HepG2 (cell line): ENCODE measurements around the gene IL17C. TPM values are rescaled to one million over a fixed set of nuclear protein-coding genes. Genes with fewer than 3 reads are reported as not detected.

Source experiments
- ATAC-seq: fragments of 200-7000 bp; cut with Tn5 transposase; 3 replicates; pipeline ENCODE4 v1.9.1; 2020; ENCODE audit warnings: mild to moderate bottlenecking, moderate library complexity
- BruUV-seq: library from RNA; stranded (reverse); fragments of 400-500 nt; replicated peaks from 2 replicates; lab custom pipeline; 2021; lab: Mats Ljungman, UMichigan
- CTCF ChIA-PET: fragments of 300-600 bp; formaldehyde crosslinking; extraction: SDS; loops from one replicate; lab custom pipeline; 2021; ENCODE audit warnings: low total read pairs, inconsistent platforms, low intra/inter-chr PET ratio; lab: Yijun Ruan, JAX
- POLR2A ChIA-PET: fragments of 350-600 bp; sonication (Branson Sonifier 250); formaldehyde crosslinking; loops from one replicate; lab custom pipeline; 2020; ENCODE audit warnings: antibody characterized with exemption, inconsistent platforms; lab: Yijun Ruan, JAX
- DNase-seq: peaks from one replicate; pipeline ENCODE4 v3.0.0-alpha.2; 2015; ENCODE audit warnings: low spot score
- FAIRE-seq: peaks from 3 replicates; lab custom pipeline; 2011; peaks lifted over from hg19 to GRCh38; lab: Jason Lieb, UNC
- H2AFZ ChIP-seq: one replicate; pipeline ENCODE4 v1.6.1; 2011; ENCODE audit warnings: low read length, inconsistent platforms
- H3K27ac ChIP-seq: fragments of 300-600 bp; 3 replicates; pipeline ENCODE4 v1.8.0; 2011; ENCODE audit warnings: mixed run types, mild to moderate bottlenecking, mixed read lengths, low read length, inconsistent platforms; ENCODE audit not compliant: insufficient read depth; ENCODE audit errors: extremely low read length
- H3K27me3 ChIP-seq, 2 experiments: fragments of 200-600 bp in 1 of 2; 2 replicates in 1 of 2; 3 replicates in 1 of 2; pipeline versions ENCODE4 v1.6.0 to v1.8.0; 2011; ENCODE audit warnings: low read length in 2 of 2, mild to moderate bottlenecking in 2 of 2, moderate library complexity in 2 of 2, inconsistent platforms in 1 of 2; ENCODE audit not compliant: insufficient read depth in 2 of 2, control insufficient read depth in 1 of 2
- H3K36me3 ChIP-seq, 2 experiments: fragments of 200-600 bp in 1 of 2; replicated peaks in 1 of 2; 2 replicates in 1 of 2; 3 replicates in 1 of 2; pipeline versions ENCODE4 v1.5.1 to v1.8.0; 2011; ENCODE audit warnings: low read length in 2 of 2, inconsistent platforms in 1 of 2; ENCODE audit not compliant: insufficient read depth in 2 of 2, control insufficient read depth in 1 of 2
- H3K4me1 ChIP-seq: 2 replicates; pipeline ENCODE4 v1.5.1; 2012; ENCODE audit warnings: low read length, inconsistent platforms; ENCODE audit not compliant: insufficient read depth
- H3K4me2 ChIP-seq: 2 replicates; pipeline ENCODE4 v1.6.0; 2011; ENCODE audit warnings: low read depth, low read length, inconsistent platforms
- H3K4me3 ChIP-seq, 3 experiments: fragments of 200-600 bp in 1 of 3; sonication (generic), shearing (Covaris generic) in 1 of 3; replicated peaks in 1 of 3; 2 replicates each; pipeline ENCODE4 v1.5.1; 2011 to 2016; ENCODE audit warnings: low read length in 3 of 3, inconsistent platforms in 2 of 3, low read depth in 2 of 3, mild to moderate bottlenecking in 2 of 3, control low read depth in 1 of 3, mixed read lengths in 1 of 3; ENCODE audit not compliant: insufficient read depth in 1 of 3
- H3K79me2 ChIP-seq: one replicate; pipeline ENCODE4 v1.6.1; 2011; ENCODE audit warnings: low read length, inconsistent platforms; ENCODE audit not compliant: insufficient read depth
- H3K9ac ChIP-seq: 2 replicates; pipeline ENCODE4 v1.6.0; 2011; ENCODE audit warnings: mild to moderate bottlenecking, low read depth, low read length, inconsistent platforms; ENCODE audit not compliant: insufficient read depth
- H3K9me3 ChIP-seq: 2 replicates; pipeline ENCODE4 v1.5.1; 2012; ENCODE audit warnings: mild to moderate bottlenecking, low read length
- H4K20me1 ChIP-seq: 2 replicates; pipeline ENCODE4 v1.6.0; 2011; ENCODE audit warnings: inconsistent platforms, mild to moderate bottlenecking, low read length, moderate library complexity; ENCODE audit not compliant: insufficient read depth
- AKAP8 ChIP-seq: sonication (generic); formaldehyde crosslinking; IDR thresholded peaks from 2 replicates; pipeline ENCODE4 v1.5.1; 2020; ENCODE audit warnings: mild to moderate bottlenecking, missing genetic modification reagents
- DNMT1 ChIP-seq: sonication (generic); formaldehyde crosslinking; IDR thresholded peaks from 2 replicates; pipeline ENCODE4 v1.5.1; 2020; ENCODE audit warnings: mild to moderate bottlenecking, missing genetic modification reagents
- GLI4 ChIP-seq: sonication (generic); formaldehyde crosslinking; IDR thresholded peaks from 2 replicates; pipeline ENCODE4 v1.5.1; 2020; ENCODE audit warnings: missing genetic modification reagents, mild to moderate bottlenecking, moderate library complexity, borderline replicate concordance
- MAF1 ChIP-seq: sonication (generic); formaldehyde crosslinking; IDR thresholded peaks from 2 replicates; pipeline ENCODE4 v1.5.0; 2020; ENCODE audit warnings: missing genetic modification reagents, borderline replicate concordance
- MAFG ChIP-seq: sonication (generic); formaldehyde crosslinking; IDR thresholded peaks from 2 replicates; pipeline ENCODE4 v1.5.1; 2020; ENCODE audit warnings: mild to moderate bottlenecking, missing genetic modification reagents
- POLR2AphosphoS2 ChIP-seq: IDR thresholded peaks from 2 replicates; pipeline ENCODE4 v1.6.1; 2011; ENCODE audit warnings: low read depth, low read length, improper control_type of control experiment
- TAF15 ChIP-seq: fragments of 200-400 bp; formaldehyde crosslinking; IDR thresholded peaks from one replicate; pipeline ENCODE4 v1.6.1; 2018; ENCODE audit warnings: mild to moderate bottlenecking, low read depth, low read length; ENCODE audit not compliant: poor library complexity, severe bottlenecking
- ZBTB38 ChIP-seq: sonication (generic); formaldehyde crosslinking; IDR thresholded peaks from 2 replicates; pipeline ENCODE4 v1.5.1; 2020; ENCODE audit warnings: mild to moderate bottlenecking, missing genetic modification reagents
- ZNF275 ChIP-seq: sonication (generic); formaldehyde crosslinking; IDR thresholded peaks from 2 replicates; pipeline ENCODE4 v1.8.0; 2022; ENCODE audit warnings: missing genetic modification reagents, mild to moderate bottlenecking, inconsistent platforms, borderline replicate concordance
- ZNF280D ChIP-seq: sonication (generic); formaldehyde crosslinking; IDR thresholded peaks from 2 replicates; pipeline ENCODE4 v1.5.1; 2020; ENCODE audit warnings: mild to moderate bottlenecking, missing genetic modification reagents
- ZNF431 ChIP-seq: sonication (generic); formaldehyde crosslinking; IDR thresholded peaks from 2 replicates; pipeline ENCODE4 v1.9.0; 2022; ENCODE audit warnings: missing genetic modification reagents, low read depth, mild to moderate bottlenecking, borderline replicate concordance
- ZNF891 ChIP-seq: sonication (generic); formaldehyde crosslinking; IDR thresholded peaks from 2 replicates; pipeline ENCODE4 v1.5.0; 2020; ENCODE audit warnings: mild to moderate bottlenecking, missing genetic modification reagents
- WGBS: methylation state at CpG from one replicate; pipeline ENCODE4 v1.1.6; 2017; ENCODE audit warnings: low lambda C conversion rate; 5-methylcytosine and 5-hydroxymethylcytosine counted together
- in situ Hi-C: cut with HindIII; loops from 2 replicates; pipeline ENCODE4 v1.10.0; 2017; ENCODE audit warnings: low pct_unique_long_range_greater_than_20kb; ENCODE audit not compliant: extremely low pct_ligation_motif_present
- intact Hi-C: fragments of 100-400 bp; cut with micrococcal nuclease; formaldehyde crosslinking; loops from one replicate; pipeline ENCODE4 v1.10.0; 2022; ENCODE audit not compliant: unreplicated experiment
- polyA plus RNA-seq, 8 experiments: library from polyadenylated mRNA; depleted of rRNA in 3 of 8; stranded (reverse) in 7 of 8; unstranded in 1 of 8; fragments of >200 nt; fragmentation: Illumina TruSeq in 4 of 8; extraction: Trizol in 4 of 8; gene quantifications; 2 replicates each; pipeline versions ENCODE4 v1.2.1 to v1.2.3, GENCODE V29; 2011 to 2016; ENCODE audit warnings: low read depth in 4 of 8, missing spikeins in 1 of 8, mixed read lengths in 1 of 8; ENCODE audit not compliant: insufficient read depth in 1 of 8
- total RNA-seq, 5 experiments: library from RNA; depleted of rRNA; stranded (reverse); fragments of >200 nt; fragmentation: Illumina TruSeq; extraction: Trizol; gene quantifications; 2 replicates each; pipeline ENCODE4 v1.2.3, GENCODE V29; 2016; ENCODE audit warnings: low read depth in 1 of 5
- TF ChIP-seq, protein P1 (sequence below): sonication (generic); formaldehyde crosslinking; IDR thresholded peaks from 2 replicates; pipeline ENCODE4 v1.5.0; 2020; ENCODE audit warnings: missing genetic modification reagents, mild to moderate bottlenecking, borderline replicate concordance

IL17C gene
- total and polyA plus RNA-seq, 2 of the 13 experiments (the other 11 are each of a cell fraction or from before 2014, with no cell fraction given) = not detected

DNA sequence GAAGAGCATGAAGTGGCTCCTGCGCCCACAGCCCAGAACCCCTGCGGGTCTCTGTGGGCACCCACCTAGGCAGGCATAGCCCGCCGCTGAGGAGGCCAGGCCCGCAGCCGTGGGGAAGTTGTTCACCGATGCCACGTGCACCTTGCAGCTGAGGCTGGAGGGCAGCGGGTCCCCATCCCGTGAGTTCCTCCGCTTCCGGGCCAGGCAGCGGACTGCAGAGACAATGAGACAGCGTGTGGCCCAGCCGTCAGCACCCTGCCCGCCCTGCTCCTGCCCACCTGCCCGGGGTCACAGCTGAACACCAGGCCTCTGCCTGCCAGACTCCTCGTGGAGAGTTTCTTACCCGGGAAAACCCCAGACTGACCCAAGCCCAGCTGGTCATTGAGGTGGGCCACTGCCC is 19.0 kb downstream of the IL17C start:
- no peak for FAIRE-seq
- H3K79me2 ChIP-seq = peaks cover 55% of the 10 kb centered on the region
- in situ Hi-C loops = no loop called here
- peak; percentile 46; the same call in 1 of the 2 replicates for TF ChIP-seq ZBTB38
- TF ChIP-seq, protein P1, sequence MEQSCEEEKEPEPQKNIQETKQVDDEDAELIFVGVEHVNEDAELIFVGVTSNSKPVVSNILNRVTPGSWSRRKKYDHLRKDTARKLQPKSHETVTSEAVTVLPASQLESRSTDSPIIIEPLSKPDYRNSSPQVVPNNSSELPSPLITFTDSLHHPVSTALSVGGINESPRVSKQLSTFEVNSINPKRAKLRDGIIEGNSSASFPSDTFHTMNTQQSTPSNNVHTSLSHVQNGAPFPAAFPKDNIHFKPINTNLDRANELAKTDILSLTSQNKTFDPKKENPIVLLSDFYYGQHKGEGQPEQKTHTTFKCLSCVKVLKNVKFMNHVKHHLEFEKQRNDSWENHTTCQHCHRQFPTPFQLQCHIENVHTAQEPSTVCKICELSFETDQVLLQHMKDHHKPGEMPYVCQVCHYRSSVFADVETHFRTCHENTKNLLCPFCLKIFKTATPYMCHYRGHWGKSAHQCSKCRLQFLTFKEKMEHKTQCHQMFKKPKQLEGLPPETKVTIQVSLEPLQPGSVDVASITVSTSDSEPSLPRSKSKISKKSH (CRISPR knock-in tag) = peak; percentile 60; the same call in 1 of the 2 replicates
- TF ChIP-seq GLI4 = no peak
- no peak for TF ChIP-seq MAF1
- TF ChIP-seq MAFG (CRISPR knock-in tag) = no peak
- no peak for TF ChIP-seq ZNF431 (CRISPR knock-in tag)
- TF ChIP-seq ZNF280D (CRISPR knock-in tag) = no peak
- 0 out of 2 replicates have a peak, but pooled peaks have one; percentile 16 for TF ChIP-seq ZNF891 (CRISPR knock-in tag)
- no peak for TF ChIP-seq POLR2AphosphoS2
- no peak for TF ChIP-seq ZNF275 (CRISPR knock-in tag)
- 0 out of 2 replicates have a peak, but pooled peaks have one; percentile 79 for TF ChIP-seq DNMT1 (CRISPR knock-in tag)
- TF ChIP-seq TAF15 = no peak
- TF ChIP-seq AKAP8 (CRISPR knock-in tag) = 0 out of 2 replicates have a peak, but pooled peaks have one; percentile 49
- TF ChIP-seq, all 625 proteins: peak for 5
- BruUV-seq = no TSS peak
- no peak overlapping the region for H3K4me2 ChIP-seq
- no peak for DNase-seq
- no peak overlapping the region for H2AFZ ChIP-seq
- POLR2A ChIA-PET = no interaction called here
- no peaks in the 10 kb centered on the region for H3K9me3 ChIP-seq
- H4K20me1 ChIP-seq = peaks cover 41% of the 10 kb centered on the region
- CTCF ChIA-PET = no interaction called here
- ATAC-seq = no peak
- WGBS = 91% methylated on average over 12 of the region's 19 CpGs
- no peak overlapping the region for H3K4me3 ChIP-seq
- no peak overlapping the region for H3K9ac ChIP-seq
- no peaks in the 10 kb centered on the region for H3K27me3 ChIP-seq
- intact Hi-C loops = no loop called here
- peaks cover 31% of the 10 kb centered on the region for H3K4me1 ChIP-seq
- peaks cover 13 to 56% of the 10 kb centered on the region in 2 experiments for H3K36me3 ChIP-seq
- H3K27ac ChIP-seq = no peak overlapping the region
